Measurements from ENCODE around the gene SUPT3H. TPM values are rescaled to one million over a fixed set of nuclear protein-coding genes. Genes with fewer than 3 reads are reported as not detected.

SUPT3H gene
- total and polyA plus RNA-seq, 9 donors, result 10.3 to 23.1 (median 16.2) TPM

- Histone ChIP-seq H3K36me3 (no peaks in the 10 kb centered on the region), H3K27me3 (no peaks in the 10 kb centered on the region), H3K4me3 (no peak overlapping the region), H3K27ac (no peak overlapping the region), H3K9me3 (no peaks in the 10 kb centered on the region), H3K4me1 (ENCODE audit: insufficient read depth) (no peaks in the 10 kb centered on the region)
- no peak for DNase-seq
- intact Hi-C loops (cut with DNase I), result no loop called here
- TF ChIP-seq EP300 (IDR thresholded peaks at IDR 0.05) (no peak), POLR2A (IDR thresholded peaks at IDR 0.05) (no peak)
- TF ChIP-seq, protein P1, sequence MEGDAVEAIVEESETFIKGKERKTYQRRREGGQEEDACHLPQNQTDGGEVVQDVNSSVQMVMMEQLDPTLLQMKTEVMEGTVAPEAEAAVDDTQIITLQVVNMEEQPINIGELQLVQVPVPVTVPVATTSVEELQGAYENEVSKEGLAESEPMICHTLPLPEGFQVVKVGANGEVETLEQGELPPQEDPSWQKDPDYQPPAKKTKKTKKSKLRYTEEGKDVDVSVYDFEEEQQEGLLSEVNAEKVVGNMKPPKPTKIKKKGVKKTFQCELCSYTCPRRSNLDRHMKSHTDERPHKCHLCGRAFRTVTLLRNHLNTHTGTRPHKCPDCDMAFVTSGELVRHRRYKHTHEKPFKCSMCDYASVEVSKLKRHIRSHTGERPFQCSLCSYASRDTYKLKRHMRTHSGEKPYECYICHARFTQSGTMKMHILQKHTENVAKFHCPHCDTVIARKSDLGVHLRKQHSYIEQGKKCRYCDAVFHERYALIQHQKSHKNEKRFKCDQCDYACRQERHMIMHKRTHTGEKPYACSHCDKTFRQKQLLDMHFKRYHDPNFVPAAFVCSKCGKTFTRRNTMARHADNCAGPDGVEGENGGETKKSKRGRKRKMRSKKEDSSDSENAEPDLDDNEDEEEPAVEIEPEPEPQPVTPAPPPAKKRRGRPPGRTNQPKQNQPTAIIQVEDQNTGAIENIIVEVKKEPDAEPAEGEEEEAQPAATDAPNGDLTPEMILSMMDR (IDR thresholded peaks at IDR 0.05), result no peak
Observed at GRCh38 chr6:45116714-45117410, 260.9 kb downstream of the SUPT3H start.

DNA sequence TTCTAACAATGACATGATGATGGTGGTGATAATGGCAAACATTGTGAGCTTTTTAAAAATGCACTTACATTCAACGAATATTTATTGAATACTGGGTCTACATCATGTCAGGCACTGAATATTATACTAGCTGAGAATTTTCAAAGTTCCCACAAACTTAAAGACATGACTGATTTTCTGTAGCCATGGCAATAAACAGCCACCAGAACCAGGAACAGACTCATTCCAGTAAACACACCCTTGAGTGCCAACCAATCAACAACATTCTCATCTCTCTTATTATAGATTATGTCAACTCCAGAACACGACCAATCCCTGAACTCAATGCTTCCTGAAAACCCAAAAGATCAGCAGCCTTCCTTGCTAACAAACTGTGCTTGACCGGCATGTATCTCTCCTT lies 262.0 kb downstream of the SUPT3H start:
- no peak for TF ChIP-seq EP300 (IDR thresholded peaks at IDR 0.05)
- TF ChIP-seq, protein P1 (IDR thresholded peaks at IDR 0.05), result no peak
- TF ChIP-seq POLR2A (IDR thresholded peaks at IDR 0.05), result no peak

DNA sequence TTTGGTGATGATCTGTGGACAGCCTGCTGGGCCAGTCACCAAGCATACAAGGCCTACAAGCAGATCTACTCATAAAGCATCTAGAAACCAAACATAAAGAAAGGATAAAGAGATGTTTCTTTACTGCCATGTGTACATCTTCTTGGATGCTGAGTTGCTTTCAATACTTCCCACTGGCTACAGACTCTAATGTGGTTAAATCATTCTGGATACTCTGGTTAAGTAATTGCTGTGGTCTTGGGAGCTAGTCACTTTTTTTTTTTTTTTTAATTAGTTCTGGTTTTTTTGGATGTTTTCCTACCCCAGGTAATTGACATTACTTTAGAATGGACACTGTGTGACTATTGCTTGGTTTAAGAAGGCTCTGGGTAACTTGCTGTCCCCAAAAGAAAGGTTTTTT lies 265.0 kb downstream of the SUPT3H start:
- Histone ChIP-seq H3K36me3 (no peaks in the 10 kb centered on the region), H3K4me1 (ENCODE audit: insufficient read depth) (no peaks in the 10 kb centered on the region), H3K9me3 (no peaks in the 10 kb centered on the region), H3K27me3 (no peaks in the 10 kb centered on the region), H3K27ac (no peak overlapping the region), H3K4me3 (no peak overlapping the region)
- intact Hi-C loops (cut with DNase I), result no loop called here
- no peak for DNase-seq
- TF ChIP-seq EP300 (IDR thresholded peaks at IDR 0.05), result no peak
- TF ChIP-seq, protein P1 (IDR thresholded peaks at IDR 0.05), result no peak
- no peak for TF ChIP-seq POLR2A (IDR thresholded peaks at IDR 0.05)

More for the DNA sequence above, 262.0 kb downstream of the SUPT3H start:
- no peaks in the 10 kb centered on the region for H3K9me3 ChIP-seq
- WGBS, 3 donors, result 72 to 76% (median 76%) methylated on average over 3 of the region's 3 CpGs
- no peak overlapping the region for H3K4me3 ChIP-seq
- no peak for DNase-seq
- no peaks in the 10 kb centered on the region for H3K4me1 ChIP-seq (ENCODE audit: insufficient read depth)
- no peaks in the 10 kb centered on the region for H3K36me3 ChIP-seq
- intact Hi-C loops (cut with DNase I), result no loop called here
- no peak overlapping the region for H3K27ac ChIP-seq
- no peaks in the 10 kb centered on the region for H3K27me3 ChIP-seq

- no peak overlapping the region for H3K27ac ChIP-seq
- no peaks in the 10 kb centered on the region for H3K9me3 ChIP-seq
- no peak for DNase-seq
- no peaks in the 10 kb centered on the region for H3K27me3 ChIP-seq
- 64 to 83% (median 69%) methylated on average over 1 of the region's 1 CpG for WGBS, 3 donors
- intact Hi-C loops (cut with DNase I), result no loop called here
- no peaks in the 10 kb centered on the region for H3K4me1 ChIP-seq (ENCODE audit: insufficient read depth)
- no peak overlapping the region for H3K4me3 ChIP-seq
- H3K36me3 ChIP-seq, result no peaks in the 10 kb centered on the region
- TF ChIP-seq EP300 (IDR thresholded peaks at IDR 0.05) (no peak), POLR2A (IDR thresholded peaks at IDR 0.05) (no peak)
- TF ChIP-seq, protein P1 (IDR thresholded peaks at IDR 0.05), result no peak
Observed at GRCh38 chr6:45109551-45109950, 268.2 kb downstream of the SUPT3H start.

All from ovary (tissue), 9 donors.